ENCODE measurements around the gene VWA3A. TPM values are rescaled to one million over a fixed set of nuclear protein-coding genes. Genes with fewer than 3 reads are reported as not detected.
A peak's percentile ranks its signal among the peaks of the same experiment; 100 is the strongest.

VWA3A gene
- total and polyA plus RNA-seq, 2 of the 8 experiments (the other 6 are each of a cell fraction or from before 2014, with no cell fraction given), result 0.05 TPM; not detected in 1

GRCh38 chr16:22098405-22099255 is 6.3 kb downstream of the VWA3A start (continued):
- TF ChIP-seq USF2 (IDR thresholded peaks at IDR 0.05; ENCODE audit: low read length) (no peak), SIN3A (conservative IDR thresholded peaks at IDR 0.05 in 1 of 2, IDR thresholded peaks at IDR 0.05 in 1 of 2; ENCODE audit: low read depth in 1 of 2, low read length in 2 of 2) (no peak), RAD21 (IDR thresholded peaks at IDR 0.05 in 1 of 2, conservative IDR thresholded peaks at IDR 0.05 in 1 of 2; ENCODE audit: low read depth in 2 of 2, low read length in 2 of 2) (peak; percentile 77 to 80), ATF2 (IDR thresholded peaks at IDR 0.05; ENCODE audit: low read length) (no peak), KDM1A (IDR thresholded peaks at IDR 0.05; ENCODE audit: borderline replicate concordance, low read length) (no peak), SUZ12 (IDR thresholded peaks at IDR 0.05; ENCODE audit: low read length) (no peak), HDAC2 (IDR thresholded peaks at IDR 0.05; ENCODE audit: borderline replicate concordance in 1 of 2, low read depth in 2 of 2, low read length in 2 of 2) (no peak), NRF1 (IDR thresholded peaks at IDR 0.05; ENCODE audit: low read depth, low read length) (no peak), RXRA (IDR thresholded peaks at IDR 0.05; ENCODE audit: insufficient read depth, low read depth, low read length) (no peak), POU5F1 (IDR thresholded peaks at IDR 0.05; ENCODE audit: low read depth, low read length) (no peak), TAF7 (optimal IDR thresholded peaks at IDR 0.05; ENCODE audit: borderline replicate concordance, low read depth, low read length) (no peak), TBP (IDR thresholded peaks at IDR 0.05; ENCODE audit: low read depth, low read length) (no peak)

Data from H1 (cell line).